HG03139 (cell line): ENCODE results near the gene PRXL2B.
"Not testable (repeated sequence)": the region's sequence is repeated elsewhere in the genome, so short reads cannot be mapped to it uniquely, and the experiment has no call there.

Experiments
- ATAC-seq: cut with Tn5 transposase; IDR thresholded peaks from one replicate; pipeline ENCODE4 v1.9.1; 2021; ENCODE audit not compliant: unreplicated experiment

PRXL2B gene

DNA sequence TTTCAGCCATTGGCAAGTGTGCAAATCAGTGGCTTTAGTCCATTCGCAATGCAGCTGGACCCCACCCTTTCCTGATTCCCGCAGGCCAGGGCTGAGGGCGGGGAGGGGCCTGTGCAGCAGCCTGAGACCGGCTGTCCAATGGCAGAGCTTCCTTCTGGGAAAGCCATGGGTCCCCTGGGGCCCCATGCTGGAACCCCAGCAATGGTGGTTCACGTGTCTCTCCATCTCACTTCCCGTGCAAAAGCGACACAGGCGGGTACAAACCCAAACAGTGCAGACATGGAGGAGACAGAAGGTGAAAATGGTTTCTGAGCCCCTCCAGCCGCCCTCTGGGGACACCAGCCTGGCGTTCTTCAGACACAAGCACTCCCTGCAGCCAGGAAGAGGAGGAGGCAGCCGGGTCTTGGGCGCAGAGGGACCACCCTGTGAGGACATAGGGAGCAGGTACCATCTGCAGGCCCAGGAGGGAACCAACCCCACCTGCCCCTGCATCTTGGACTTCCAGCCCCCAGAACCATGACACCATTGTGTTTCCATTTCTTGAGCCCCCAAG is 36.2 kb upstream of the PRXL2B start:
- not testable (repeated sequence) for ATAC-seq

DNA sequence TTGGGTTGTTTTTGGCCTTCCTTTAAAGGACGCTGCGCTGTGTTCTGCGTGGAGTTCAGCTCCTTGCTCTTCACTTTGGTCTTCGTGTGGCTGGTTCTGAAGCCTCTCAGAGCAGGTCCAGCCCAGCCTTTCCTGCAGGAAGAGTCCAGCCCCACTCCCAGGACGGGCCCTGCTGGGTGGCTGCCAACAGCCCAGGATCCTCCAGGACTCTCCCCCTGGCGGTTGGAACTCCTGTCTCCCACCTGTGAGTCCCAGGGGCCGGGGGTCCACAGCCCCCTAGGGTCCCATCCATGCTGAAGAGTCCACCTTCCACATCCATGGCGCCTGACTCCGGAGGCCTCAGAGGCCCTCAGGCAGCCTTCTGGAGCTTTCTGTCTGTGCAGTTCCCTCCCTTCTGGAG is 35.0 kb upstream of the PRXL2B start:
- not testable (repeated sequence) for ATAC-seq

DNA sequence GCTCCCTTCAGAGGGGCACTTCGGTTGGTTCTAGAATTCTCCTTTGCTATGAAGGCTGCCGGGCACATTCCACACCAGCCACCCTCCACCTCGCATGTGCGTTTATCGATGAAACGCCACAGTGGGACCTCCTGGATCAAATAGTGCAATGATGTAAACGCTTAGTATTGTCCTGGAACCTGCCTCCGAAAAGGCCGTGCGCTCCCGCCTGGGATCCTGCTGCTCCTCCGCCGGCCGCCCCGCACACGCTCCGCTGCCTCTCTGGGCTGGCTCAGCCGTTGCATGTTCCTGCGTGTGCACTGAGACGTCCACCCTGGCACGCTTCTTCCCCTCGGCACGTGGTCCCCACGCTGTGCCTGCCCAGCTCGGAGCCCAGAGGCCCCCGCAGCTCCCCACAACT is 34.4 kb upstream of the PRXL2B start:
- no peak for ATAC-seq

DNA sequence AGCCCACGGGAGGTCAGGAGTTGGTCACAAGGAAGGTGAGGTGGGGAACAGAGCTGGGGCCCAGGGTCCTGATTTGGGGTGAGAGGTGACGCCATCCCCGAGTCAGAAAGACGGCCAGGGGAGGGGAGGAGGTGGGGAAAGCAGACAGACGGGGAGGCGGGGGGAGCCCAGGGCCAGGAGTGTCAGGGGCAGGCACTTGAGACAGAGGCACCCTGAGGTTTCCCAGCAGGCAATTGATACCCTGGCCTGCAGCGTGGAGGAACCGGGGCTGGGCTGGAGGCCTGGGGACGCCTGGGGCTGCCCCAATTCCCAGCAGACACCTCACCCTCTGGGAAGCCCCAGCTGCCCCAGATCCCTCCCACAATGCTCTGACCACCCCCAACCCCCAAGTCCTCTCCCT is 33.5 kb upstream of the PRXL2B start:
- not testable (repeated sequence) for ATAC-seq

DNA sequence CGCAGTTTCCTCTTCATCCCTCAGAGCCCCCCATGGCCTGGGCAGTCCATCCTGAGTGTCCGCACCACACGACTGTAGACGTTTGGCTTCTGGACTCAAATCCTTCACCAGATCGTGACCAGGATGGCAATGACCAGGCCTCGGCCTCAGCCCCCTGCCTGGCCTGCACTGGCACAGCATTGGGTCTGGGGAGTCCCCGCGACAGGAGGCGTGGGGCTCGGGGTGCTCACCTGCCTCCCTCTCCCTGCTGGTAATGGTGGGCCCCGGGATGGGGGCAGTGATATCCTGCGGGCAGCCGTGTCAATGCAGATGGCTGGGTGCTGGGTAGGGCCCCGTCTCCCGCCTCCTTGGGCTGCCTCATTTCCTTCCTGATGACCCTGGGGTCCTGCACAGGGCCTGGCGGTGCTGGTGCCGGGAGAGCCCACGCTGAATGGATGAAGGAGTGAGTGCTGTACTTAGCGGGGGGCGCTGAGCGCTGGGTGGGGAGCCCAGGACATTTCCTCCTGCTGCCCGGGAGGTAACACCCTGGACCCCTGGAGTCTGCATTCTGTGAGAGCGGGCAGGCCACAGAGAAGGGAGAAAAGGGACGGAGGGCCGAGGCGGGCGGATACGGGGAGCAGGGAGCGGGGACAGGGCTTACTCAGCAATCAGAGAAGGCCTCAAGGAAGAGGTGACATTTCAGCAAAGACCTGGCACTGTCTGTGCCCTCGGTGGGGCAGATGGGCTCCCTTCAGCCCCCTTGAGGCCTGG is 32.5 kb upstream of the PRXL2B start:
- no peak for ATAC-seq

DNA sequence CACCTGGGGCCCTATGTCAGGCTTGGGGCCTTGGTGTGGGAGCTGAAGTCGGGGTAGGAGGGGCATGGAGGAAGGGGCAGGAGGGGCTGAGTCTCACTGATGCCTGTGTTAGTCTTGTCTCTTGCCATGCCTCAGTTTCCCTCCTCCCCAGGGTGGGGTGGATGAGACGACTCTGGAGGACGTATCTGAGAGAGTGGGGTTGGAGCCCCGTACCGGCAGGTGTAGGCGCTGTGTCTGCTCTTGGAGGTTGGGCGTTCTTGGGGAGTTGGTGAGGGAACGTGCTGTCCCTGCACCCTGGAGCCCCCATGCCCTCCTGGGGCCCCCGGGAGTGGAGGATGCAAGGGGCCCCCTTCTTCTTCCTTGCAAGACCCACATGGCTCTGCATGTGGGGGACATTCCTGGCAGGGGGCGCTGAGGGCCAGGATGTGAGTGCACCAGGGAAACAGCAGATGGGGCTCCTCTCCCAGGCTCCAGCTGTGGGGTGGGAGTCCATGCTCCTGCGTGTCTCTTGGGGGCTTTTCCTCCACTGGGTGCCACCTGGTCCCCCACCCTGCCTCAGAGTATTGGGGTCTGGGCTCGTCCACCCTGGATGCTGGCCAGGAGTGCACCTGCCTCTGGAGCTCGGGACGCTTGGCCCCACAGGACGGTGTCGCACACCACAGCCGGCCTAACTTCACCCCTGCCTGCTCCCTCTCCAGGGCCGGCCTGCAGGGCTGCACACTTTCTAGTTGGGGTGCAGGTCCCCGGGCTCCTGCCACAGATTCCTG is 31.8 kb upstream of the PRXL2B start:
- ATAC-seq: no peak

DNA sequence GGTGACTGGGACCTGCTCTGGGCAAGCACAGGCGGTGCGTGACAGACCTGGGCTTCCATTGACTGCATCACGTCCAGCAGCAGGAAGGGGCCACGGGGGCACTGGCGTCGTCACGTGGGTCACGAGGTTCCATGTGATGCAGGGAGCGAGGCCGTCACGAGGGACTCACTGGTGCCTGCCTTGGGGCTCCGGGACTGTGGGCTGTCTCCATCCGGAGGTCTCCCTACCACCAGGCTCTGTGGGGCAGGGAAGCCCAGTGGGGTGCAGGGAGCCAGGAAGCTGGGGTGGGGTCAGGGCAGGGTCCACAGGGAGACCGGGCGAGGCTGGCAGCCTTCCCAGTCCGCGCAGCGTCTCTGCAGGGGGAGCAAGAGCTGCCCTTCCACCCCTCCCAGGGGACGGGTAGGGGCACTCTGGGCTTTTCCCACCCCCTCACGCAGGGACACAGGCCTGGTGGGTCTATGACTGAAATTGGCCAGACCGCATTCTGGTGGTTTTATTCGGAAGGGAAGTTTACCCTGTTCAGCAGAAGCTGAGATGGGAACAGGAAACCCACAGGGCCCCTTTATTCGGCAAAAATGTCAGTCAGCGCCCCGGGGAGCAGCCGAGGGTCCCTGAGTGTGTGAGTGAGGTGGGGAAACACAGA is 30.8 kb upstream of the PRXL2B start:
- peak; percentile 29 for ATAC-seq

DNA sequence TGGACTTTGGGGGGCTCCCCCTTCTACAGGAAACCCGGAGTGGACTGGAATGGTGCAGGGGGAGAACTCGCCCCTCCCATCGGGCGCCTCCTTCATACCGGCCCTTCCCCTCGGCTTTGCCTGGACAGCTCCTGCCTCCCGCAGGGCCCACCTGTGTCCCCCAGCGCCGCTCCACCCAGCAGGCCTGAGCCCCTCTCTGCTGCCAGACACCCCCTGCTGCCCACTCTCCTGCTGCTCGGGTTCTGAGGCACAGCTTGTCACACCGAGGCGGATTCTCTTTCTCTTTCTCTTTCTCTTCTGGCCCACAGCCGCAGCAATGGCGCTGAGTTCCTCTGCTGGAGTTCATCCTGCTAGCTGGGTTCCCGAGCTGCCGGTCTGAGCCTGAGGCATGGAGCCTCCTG is 30.3 kb upstream of the PRXL2B start, which contains the start of gene TNFRSF14:
TNFRSF14 (plus strand) TSS at position 95 of the 401 bp plus-strand sequence; CDS start at position 389, 294 bp downstream.
- ATAC-seq: peak; percentile 26

DNA sequence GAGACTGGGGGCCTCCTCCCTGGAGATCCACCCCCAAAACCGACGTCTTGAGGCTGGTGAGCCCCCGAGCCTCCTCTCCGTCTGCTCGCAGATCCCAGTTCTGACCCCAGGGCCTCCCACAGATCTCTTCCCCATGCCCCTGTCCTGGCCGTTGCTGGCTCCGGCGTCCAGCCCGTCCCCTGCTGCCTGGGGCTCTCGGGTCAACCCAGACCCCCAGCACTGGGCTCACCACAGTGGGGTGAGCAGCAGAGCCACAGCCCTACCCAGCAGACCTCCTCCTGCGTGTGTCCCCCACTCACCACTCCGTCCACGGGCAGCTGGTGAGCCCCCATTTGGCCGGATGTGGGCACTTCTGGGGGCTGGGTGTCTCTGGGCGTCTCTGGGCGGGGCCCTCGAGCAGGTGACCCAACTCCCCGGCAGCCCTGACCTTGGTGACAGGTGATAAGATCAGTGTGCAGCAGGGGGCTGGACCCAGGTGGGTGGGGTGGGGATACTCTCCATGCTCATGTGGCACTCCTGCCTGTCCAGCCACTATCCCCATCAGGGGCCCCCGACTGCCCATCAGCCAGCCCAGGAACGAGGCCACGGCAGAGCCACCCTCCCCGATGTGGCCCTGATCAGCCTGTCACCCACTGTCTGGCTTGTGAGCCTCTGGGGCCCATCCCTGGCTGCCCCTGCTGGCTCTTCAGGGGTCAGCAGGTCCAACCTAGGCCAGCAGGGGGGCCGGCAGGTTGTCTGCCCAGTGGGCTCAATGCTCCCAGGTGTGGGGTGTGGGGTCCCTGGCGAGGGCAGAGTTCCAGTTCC is 29.7 kb upstream of the PRXL2B start:
- ATAC-seq: peak; percentile 15

DNA sequence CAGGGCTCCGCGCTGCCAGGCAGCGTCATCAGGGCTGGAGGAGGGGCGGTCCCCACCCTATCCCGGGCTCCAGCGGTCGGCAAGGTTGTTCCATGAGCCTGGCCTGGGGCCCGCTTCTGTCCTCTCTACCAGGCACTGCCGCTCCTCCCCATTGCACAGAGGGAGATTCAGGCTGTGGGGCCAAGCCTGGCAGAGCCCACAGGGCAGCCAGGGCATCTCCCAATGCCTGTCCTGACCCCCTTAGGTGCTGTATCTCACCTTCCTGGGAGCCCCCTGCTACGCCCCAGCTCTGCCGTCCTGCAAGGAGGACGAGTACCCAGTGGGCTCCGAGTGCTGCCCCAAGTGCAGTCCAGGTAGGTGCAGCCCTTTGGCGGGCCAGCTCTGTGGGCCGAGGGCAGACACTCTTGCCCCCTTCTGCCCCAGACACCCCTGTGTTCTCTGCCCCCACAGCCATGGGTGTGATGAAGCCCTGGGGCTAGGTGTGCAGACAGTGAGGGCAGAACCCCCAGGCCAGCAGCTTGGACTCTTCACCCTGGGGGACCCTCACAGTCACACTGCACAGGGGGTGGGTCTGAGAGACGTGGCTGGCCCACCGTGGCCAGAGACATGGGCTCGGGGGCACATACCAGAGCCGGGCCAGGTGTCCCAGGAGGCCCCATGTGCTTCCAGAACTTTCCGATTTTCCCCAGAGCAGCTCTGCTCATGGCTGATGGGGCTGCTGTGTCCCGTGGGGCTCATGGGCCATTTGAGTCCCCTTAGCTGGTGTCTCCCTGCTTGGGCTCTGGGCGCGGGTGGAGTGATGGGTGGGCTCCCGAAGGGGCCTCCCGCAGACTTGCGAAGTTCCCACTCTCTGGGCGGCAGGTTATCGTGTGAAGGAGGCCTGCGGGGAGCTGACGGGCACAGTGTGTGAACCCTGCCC is 28.8 kb upstream of the PRXL2B start:
- no peak for ATAC-seq

DNA sequence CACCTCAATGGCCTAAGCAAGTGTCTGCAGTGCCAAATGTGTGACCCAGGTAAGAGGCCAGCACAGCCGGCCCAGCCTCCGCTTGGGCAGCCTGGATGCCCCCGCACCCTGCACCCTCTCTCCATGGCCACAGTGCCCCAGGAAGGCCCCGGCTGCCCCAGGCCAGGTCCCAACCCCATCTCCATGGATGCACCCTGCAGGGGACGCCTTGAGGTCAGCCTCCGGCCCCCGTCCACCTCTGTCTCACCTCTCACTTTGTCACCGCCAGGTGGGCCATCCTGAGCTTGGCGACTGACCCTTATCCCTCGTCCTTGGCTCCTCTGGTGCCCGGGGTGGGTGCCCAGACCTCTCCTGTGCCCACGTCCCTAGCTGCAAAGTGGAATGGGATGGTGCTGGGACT is 28.2 kb upstream of the PRXL2B start:
- no peak for ATAC-seq

DNA sequence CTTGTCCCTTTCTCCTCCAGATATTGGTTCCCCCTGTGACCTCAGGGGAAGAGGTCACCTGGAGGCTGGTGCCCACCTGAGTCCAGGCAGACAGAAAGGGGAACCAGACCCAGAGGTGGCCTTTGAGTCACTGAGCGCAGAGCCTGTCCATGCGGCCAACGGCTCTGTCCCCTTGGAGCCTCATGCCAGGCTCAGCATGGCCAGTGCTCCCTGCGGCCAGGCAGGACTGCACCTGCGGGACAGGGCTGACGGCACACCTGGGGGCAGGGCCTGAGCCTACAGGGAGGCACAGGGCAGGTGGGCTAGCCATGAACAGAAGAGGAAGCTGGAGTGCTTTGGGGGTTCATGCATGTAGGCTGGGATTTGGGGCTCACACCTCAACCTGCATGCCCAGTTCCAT is 27.7 kb upstream of the PRXL2B start:
- no peak for ATAC-seq

DNA sequence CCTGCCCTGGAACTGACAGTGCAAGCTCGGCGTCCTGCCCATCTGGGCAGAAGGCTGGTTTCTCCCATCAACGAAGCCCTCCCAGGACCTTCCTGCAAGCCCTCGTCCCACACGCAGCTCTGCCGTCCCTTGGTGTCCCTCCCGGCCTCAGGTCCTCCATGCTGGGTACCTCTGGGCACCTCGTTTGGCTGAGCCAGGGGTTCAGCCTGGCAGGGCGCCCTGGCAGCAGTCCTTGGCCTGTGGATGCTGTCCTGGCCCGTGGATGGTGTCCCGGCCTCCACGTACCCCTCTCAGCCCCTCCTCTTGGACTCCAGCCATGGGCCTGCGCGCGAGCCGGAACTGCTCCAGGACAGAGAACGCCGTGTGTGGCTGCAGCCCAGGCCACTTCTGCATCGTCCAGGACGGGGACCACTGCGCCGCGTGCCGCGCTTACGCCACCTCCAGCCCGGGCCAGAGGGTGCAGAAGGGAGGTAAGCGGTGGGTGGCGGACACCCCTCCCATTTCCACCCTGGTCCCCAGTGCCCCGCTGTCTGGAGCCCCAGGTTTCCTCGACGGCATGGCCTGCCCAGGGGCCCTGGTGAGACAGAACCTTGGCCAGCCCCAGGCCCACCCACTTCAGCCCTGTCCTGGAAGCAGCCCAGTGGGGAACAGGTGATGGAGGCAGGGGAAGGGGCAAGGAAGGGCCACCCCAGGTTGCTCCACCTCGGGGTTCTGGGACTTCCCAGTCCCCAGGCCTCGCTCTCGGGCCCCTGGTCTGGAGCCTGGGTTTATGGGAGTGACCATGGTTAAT is 26.9 kb upstream of the PRXL2B start:
- ATAC-seq: no peak

DNA sequence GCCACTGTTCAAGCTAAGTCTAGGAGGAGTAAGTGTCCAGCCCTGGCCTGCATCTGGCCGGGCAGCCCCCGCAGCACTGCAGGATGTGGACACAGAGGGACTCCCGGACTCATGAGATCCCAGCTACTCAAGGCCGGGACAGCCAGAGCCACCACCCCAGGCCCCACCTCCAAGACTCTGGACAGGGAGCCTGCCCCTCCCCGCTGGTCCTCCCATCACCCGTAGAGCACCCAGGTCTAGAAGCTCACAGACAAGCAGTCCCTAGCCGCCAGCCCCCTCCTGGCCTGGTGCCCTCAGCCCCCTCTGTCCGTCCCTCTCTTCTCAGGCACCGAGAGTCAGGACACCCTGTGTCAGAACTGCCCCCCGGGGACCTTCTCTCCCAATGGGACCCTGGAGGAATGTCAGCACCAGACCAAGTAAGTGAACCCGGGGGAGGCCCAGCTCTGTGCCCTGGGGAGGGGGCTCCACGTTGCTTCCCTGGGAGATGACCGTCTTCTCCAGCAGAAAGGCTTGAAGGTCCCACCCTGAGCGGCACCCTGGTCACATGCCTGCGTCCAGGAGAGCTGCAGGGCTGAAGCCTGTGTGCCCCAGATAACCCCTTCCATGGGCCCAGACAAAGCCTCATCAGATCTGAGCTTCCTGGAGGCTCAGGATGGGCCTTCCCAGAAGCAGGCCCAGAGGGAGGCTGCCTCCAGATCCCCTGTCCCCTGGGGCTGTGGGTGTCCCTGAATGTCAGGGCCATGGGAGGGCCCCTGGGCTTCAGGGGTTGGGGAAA is 26.1 kb upstream of the PRXL2B start:
- no peak for ATAC-seq

DNA sequence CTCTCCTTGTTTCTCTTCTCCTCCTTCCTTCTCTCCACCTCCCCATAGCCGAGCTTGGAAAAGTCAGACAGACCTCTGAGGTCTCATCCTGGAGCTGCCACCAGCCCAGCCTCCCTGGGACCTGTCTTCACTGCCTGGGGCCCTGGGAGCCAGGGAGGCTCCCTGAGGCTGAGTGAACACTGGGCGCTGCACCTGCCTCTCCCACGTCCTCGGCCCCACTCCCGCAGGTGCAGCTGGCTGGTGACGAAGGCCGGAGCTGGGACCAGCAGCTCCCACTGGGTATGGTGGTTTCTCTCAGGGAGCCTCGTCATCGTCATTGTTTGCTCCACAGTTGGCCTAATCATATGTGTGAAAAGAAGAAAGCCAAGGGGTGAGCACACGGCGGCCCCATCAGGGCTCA is 25.1 kb upstream of the PRXL2B start:
- ATAC-seq: no peak

DNA sequence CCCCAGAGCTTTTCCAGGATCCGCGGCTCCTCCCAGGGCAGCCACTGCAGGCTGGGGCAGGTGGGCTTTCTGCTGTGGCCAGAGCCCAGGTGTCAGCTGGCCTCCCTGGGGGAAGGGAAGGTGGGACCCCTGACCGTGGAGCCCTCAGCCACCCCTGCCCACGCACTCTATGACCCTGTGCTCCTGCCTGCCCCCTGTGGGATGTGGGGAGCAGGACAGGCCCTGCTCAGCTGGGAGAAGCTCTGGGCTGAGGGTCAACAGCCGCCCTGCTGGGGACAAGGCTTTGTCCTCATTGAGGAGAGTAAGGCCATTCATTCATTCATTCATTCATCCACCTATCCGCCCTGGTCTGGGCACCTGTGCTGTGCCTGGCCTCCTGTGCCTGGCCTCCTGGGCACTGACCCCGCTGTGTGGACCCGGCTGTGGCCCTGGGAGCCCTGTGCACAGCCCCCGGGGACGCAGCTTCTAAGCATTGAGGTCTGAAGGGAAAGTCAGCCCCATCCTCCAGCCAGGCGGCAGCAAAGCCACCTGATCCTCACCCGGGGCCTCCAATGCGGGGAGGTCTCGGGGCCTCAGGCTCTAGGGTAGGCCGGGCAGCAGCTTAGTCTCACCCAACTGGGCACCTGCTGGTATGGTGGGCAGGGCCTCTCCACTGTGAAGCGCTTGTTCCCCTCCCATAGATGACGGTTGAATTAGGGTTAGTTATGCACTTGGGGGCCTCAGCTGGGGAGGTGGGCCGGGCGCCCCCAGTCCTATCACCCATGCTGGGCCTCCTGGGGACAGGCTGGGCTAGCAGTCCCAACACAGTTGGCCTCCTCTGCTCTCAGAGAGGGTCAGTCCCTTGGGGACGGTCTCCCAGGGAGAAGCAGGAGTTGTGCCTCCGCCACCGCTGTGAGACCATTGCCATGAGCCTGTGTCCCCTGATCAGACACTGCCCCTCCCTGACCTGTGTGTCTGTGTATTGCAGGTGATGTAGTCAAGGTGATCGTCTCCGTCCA is 24.4 kb upstream of the PRXL2B start:
- no peak for ATAC-seq

DNA sequence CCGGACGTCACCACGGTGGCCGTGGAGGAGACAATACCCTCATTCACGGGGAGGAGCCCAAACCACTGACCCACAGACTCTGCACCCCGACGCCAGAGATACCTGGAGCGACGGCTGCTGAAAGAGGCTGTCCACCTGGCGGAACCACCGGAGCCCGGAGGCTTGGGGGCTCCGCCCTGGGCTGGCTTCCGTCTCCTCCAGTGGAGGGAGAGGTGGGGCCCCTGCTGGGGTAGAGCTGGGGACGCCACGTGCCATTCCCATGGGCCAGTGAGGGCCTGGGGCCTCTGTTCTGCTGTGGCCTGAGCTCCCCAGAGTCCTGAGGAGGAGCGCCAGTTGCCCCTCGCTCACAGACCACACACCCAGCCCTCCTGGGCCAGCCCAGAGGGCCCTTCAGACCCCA is 23.4 kb upstream of the PRXL2B start:
- no peak for ATAC-seq
